ENCODE measurements around the gene PIWIL4. TPM values are rescaled to one million over a fixed set of nuclear protein-coding genes. Genes with fewer than 3 reads are reported as not detected.

Gene PIWIL4
- total RNA-seq, 1 experiment from 2014 or later: not detected

GRCh38 chr11:94595076-94595475 lies 27.9 kb downstream of the PIWIL4 start:
- H2BK12ac ChIP-seq (ENCODE audit: insufficient read length, low read depth, low read length): no peak overlapping the region
- peaks cover 4% of the 10 kb centered on the region; the same call in 1 of the 2 replicates for H3K27me3 Mint-ChIP-seq (ENCODE audit: low read depth)
- no peak overlapping the region for H3K18ac ChIP-seq (ENCODE audit: insufficient read length, low read depth, low read length)
- no peak overlapping the region for H3K9ac ChIP-seq (ENCODE audit: extremely low read depth, insufficient read length, low read length)
- H3K27ac ChIP-seq (ENCODE audit: insufficient read length, low read depth, low read length): no peak overlapping the region
- DNase-seq: no peak
- no peak overlapping the region for H3K14ac ChIP-seq (ENCODE audit: insufficient read depth, low read length)
- H2AK5ac ChIP-seq (ENCODE audit: insufficient read length, low read length): no peak overlapping the region
- no peak overlapping the region for H3K23ac ChIP-seq (ENCODE audit: insufficient read length, low read depth, low read length)
- no peak overlapping the region for H2AFZ ChIP-seq (ENCODE audit: low read length)
- no peak overlapping the region for H3T11ph ChIP-seq (ENCODE audit: low read length)
- H3K4ac ChIP-seq (ENCODE audit: low read depth, low read length): no peak overlapping the region
- no peak overlapping the region for H4K8ac ChIP-seq (replicated peaks; ENCODE audit: insufficient read length, low read depth, low read length)
- peaks cover 4 to 6% of the 10 kb centered on the region in 2 experiments; a peak in 3 of 5 replicates for H3K9me3 Mint-ChIP-seq
- no peak overlapping the region for H4K91ac ChIP-seq (ENCODE audit: insufficient read length, low read depth, low read length)
- no peak for TF ChIP-seq CTCF (conservative IDR thresholded peaks at IDR 0.05)
- no CpG with 5 or more reads among the region's 6 CpGs for WGBS (ENCODE audit: extremely low coverage, insufficient read length, low lambda C conversion rate)
- H3K79me1 ChIP-seq (ENCODE audit: insufficient read depth, low read depth, low read length, poor library complexity, severe bottlenecking): no peaks in the 10 kb centered on the region
- no peaks in the 10 kb centered on the region for H3K27me3 ChIP-seq (ENCODE audit: insufficient read depth, low read length)
- H3K79me2 ChIP-seq (ENCODE audit: insufficient read depth, low read length): no peaks in the 10 kb centered on the region
- no peaks in the 10 kb centered on the region for H3K4me1 ChIP-seq (ENCODE audit: insufficient read depth, low read length)
- no peak overlapping the region for H2BK15ac ChIP-seq (ENCODE audit: low read depth, low read length)
- no peak overlapping the region for H2BK20ac ChIP-seq (ENCODE audit: low read depth, low read length, poor library complexity, severe bottlenecking)
- H3K27ac Mint-ChIP-seq: no peak overlapping the region
- H3K4me1 Mint-ChIP-seq: no peaks in the 10 kb centered on the region
- no peak overlapping the region for H3K4me3 Mint-ChIP-seq
- H3K36me3 Mint-ChIP-seq (ENCODE audit: insufficient read depth in 1 of 3, low read depth in 3 of 3): peaks cover 0 to 2% (median under 1%) of the 10 kb centered on the region in 3 experiments; a peak in 3 of 7 replicates
- peaks cover 6% of the 10 kb centered on the region for H3K9me3 ChIP-seq (ENCODE audit: control insufficient read depth, low read depth, low read length)
- H3K4me2 ChIP-seq (ENCODE audit: insufficient read depth, insufficient read length, low read length): no peak overlapping the region
- no peaks in the 10 kb centered on the region for H4K20me1 ChIP-seq (ENCODE audit: control insufficient read depth, insufficient read depth, insufficient read length)
- no peak overlapping the region for H2BK5ac ChIP-seq (ENCODE audit: insufficient read length, low read length)
- no peaks in the 10 kb centered on the region for H3K23me2 ChIP-seq (ENCODE audit: insufficient read length, low read depth, low read length, poor library complexity, severe bottlenecking)
- no peak overlapping the region for H2BK120ac ChIP-seq (ENCODE audit: low read depth, low read length, poor library complexity, severe bottlenecking)
- no peak overlapping the region for H3K56ac ChIP-seq (ENCODE audit: insufficient read length, low read depth, low read length)
- H4K5ac ChIP-seq (ENCODE audit: insufficient read length, low read depth, low read length): no peak overlapping the region
